GM10248 (cell line): ENCODE results near the gene DIP2C.
"Not testable (repeated sequence)": the region's sequence is repeated elsewhere in the genome, so short reads cannot be mapped to it uniquely, and the experiment has no call there.

Experiments
- CTCF ChIA-PET: fragments of 300-600 bp; sonication (Branson Sonifier 250); formaldehyde crosslinking; extraction: SDS; loops from one replicate; lab custom pipeline; 2021; ENCODE audit warnings: antibody characterized with exemption; lab: Yijun Ruan, JAX
- POLR2A ChIA-PET: fragments of 350-650 bp; sonication (Branson Sonifier 250); formaldehyde crosslinking; extraction: SDS; loops from one replicate; lab custom pipeline; 2020; ENCODE audit warnings: antibody characterized with exemption; lab: Yijun Ruan, JAX
- DNase-seq: peaks from one replicate; pipeline ENCODE4 v3.0.0; 2012; ENCODE audit errors: extremely low spot score
- TF ChIP-seq, protein P1 (sequence below): IDR thresholded peaks from 2 replicates; pipeline ENCODE4 v1.5.1; 2012; ENCODE audit warnings: mild to moderate bottlenecking, low read depth; ENCODE audit errors: extremely low read depth, missing control alignments, control extremely low read depth

DIP2C gene

DNA sequence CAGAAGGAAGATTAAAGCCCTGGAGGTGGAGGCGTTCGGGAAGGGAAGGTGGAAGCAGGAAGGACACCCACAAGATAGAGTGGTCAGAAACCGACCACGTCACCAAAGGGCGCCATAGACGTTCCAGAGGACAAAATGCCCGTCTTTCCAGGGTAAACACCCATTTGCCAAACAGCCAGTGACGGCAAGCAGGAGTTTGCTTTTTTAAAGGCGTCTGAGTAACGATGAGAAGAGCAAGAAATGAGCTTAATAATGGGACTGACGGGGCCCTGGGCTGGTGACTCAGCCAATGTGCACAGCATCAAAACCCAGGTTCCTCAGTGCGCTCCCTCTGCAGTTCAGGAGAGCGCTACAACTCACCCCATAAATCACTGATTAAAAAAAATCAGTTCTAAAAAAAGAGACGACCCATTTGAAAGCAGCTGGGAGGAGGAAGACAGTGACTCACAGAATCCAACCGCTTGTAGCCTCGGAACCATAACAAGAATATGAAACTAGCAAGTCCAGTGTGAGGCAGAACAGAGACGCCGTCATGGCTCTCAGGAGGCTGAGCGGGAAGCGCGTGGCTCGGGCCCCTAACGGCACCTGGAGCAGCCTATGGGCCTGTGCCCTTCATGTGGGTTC lies 5.9 kb downstream of the DIP2C start:
- TF ChIP-seq, protein P1, sequence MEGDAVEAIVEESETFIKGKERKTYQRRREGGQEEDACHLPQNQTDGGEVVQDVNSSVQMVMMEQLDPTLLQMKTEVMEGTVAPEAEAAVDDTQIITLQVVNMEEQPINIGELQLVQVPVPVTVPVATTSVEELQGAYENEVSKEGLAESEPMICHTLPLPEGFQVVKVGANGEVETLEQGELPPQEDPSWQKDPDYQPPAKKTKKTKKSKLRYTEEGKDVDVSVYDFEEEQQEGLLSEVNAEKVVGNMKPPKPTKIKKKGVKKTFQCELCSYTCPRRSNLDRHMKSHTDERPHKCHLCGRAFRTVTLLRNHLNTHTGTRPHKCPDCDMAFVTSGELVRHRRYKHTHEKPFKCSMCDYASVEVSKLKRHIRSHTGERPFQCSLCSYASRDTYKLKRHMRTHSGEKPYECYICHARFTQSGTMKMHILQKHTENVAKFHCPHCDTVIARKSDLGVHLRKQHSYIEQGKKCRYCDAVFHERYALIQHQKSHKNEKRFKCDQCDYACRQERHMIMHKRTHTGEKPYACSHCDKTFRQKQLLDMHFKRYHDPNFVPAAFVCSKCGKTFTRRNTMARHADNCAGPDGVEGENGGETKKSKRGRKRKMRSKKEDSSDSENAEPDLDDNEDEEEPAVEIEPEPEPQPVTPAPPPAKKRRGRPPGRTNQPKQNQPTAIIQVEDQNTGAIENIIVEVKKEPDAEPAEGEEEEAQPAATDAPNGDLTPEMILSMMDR = no peak
- POLR2A ChIA-PET = no interaction called here
- CTCF ChIA-PET = no interaction called here
- no peak for DNase-seq

DNA sequence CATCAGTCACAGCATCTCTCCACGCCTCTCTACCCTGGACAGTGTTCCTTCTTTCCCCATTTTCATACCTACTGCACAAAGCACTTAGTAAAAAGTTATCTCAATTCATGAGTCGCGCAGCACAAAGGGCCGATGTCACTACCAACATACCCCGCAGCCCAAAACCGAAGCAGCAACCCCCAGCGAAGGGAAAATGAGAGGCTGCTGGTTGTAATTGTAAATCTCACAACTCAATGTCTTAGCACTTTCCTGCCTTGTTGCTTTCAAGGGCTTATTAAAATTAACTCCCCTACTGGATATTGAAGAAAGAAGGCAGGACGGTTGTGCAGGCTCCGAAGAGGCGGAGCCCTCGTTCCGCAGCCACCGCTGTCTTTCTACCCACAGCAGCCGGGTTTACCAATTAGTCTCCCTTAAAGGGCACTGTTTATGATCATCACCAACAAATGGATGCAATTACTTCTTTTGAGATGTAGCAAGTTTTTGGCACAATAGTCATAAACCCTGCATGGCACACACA lies 6.5 kb downstream of the DIP2C start:
- CTCF ChIA-PET = no interaction called here
- TF ChIP-seq, protein P1 = no peak
- DNase-seq = no peak
- POLR2A ChIA-PET = no interaction called here

DNA sequence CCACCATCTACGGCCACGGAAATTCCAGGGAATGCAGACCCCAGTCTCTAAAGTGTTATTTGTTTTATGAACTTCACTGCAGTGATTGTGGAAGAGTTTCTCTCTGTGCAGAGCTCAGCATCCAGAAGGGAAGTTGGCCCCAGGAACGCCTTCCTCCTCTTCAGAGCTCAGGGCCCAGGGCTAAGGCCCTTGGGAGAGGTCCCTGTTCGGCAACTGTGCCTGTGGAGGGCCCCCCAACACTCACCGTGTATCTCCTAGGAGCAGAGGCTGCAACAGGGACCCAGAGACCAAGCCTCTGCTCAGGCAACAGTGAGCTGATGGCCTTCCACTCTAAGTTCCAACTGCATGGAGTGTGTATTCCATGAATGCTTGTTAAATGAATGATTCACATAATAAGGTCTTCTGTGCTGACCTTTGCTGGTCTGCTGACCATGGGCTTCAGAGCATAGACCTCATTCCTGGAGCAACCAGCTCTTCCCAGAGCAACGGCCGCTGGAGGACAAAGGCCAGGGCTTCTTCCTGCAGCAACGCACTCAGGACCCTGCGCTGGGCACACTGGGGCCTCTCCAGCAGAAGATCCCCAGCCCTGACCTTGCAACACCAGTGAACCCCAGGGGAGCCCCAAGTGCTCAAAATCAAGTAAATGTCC lies 7.7 kb downstream of the DIP2C start:
- CTCF ChIA-PET = no interaction called here

DNA sequence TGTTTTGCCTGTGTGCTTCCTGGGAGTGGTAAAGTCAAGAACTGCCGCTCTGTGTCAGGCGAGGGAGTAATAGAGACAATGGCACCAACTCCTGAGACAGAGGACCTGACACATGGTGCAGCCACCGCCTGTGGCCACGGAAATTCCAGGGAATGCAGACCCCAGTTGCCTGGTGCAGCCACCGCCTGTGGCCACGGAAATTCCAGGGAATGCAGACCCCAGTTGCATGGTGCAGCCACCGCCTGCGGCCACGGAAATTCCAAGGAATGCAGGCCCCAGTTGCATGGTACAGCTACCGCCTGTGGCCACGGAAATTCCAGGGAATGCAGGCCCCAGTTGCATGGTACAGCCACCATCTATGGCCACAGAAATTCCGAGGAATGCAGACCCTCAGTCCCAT lies 8.7 kb downstream of the DIP2C start:
- ChIA-PET POLR2A (no interaction called here), CTCF (no interaction called here)
- TF ChIP-seq, protein P1 = no peak
- no peak for DNase-seq

More for the DNA sequence above, 7.7 kb downstream of the DIP2C start:
- TF ChIP-seq, protein P1 = no peak
- POLR2A ChIA-PET = no interaction called here
- no peak for DNase-seq

DNA sequence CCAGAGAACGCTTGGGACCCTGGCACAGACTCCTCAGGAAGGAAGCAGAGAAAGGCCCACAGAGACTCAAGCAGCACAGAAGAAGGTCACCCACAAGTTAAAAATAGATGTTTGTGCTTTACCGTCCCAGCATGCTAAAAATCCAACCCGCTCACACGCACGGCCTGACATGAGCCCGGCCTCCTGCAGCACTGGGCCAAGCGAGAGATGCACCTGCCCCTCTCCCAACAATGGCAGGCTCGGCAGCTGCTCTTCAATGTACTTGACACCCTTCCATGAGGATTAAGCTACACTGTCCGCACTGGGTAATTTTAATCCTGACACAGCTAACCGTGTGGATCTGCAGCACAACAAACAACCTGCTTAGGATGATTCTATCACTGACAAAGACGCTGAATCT lies 9.3 kb downstream of the DIP2C start:
- ChIA-PET CTCF (no interaction called here), POLR2A (no interaction called here)
- no peak for DNase-seq
- TF ChIP-seq, protein P1 = no peak

DNA sequence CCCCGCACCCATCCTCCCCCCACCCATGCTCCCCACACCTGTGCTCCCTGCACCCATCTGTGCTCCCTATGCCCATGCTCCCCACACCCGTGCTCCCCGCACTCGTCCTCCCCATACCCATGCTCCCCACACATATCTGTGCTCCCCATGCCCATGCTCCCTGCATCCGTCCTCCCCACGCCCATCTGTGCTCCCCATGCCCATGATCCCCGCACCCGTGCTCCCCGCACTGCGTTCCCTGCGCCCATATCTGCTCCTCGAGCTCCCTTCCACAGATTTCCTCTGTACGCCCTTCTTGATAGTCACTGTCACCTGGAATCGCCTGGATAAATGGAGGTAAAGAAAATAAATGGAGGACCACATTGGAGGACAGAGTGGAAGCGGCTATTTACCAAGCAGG lies 9.9 kb downstream of the DIP2C start:
- ChIA-PET CTCF (no interaction called here), POLR2A (no interaction called here)
- TF ChIP-seq, protein P1 = no peak
- DNase-seq = no peak

DNA sequence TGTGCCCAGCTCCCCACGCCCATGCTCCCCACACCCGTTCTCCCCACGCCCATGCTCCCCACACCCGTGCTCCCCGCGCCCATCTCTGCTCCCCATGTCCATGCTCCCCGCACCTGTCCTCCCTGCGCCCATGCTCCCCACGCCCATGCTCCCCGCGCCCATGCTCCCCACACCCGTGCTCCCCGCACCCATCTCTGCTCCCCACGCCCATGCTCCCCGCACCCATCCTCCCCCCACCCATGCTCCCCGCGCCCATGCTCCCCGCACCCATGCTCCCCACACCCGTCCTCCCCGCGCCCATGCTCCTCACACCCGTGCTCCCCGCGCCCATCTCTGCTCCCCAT lies 10.8 kb downstream of the DIP2C start:
- DNase-seq, POLR2A ChIA-PET: not testable (repeated sequence)
- CTCF ChIA-PET = interaction anchor here (1.5 kb wide), 1 partner anchor 14 kb away, joined by 3 read pairs; no protein-coding TSS in a partner anchor
